ENCODE measurements around the gene OSBPL2.

Gene OSBPL2

GRCh38 chr20:62301773-62302340, 63.5 kb downstream of the OSBPL2 start:
- TF ChIP-seq USF1 (IDR thresholded peaks at IDR 0.05) = no peak
- TF ChIP-seq RAD21 (IDR thresholded peaks at IDR 0.05; ENCODE audit: low read depth) = peak; percentile 56; the same call in 1 of the 2 replicates
- peak; percentile 72 for TF ChIP-seq CEBPB (IDR thresholded peaks at IDR 0.05)

- no peak for TF ChIP-seq REST (IDR thresholded peaks at IDR 0.05; ENCODE audit: low read depth)
- peak; percentile 15; the same call in 1 of the 2 replicates for TF ChIP-seq CREB1 (IDR thresholded peaks at IDR 0.05; ENCODE audit: low read depth)
- 0 out of 2 replicates have a peak, but pooled peaks have one; percentile 7 for TF ChIP-seq USF1 (IDR thresholded peaks at IDR 0.05)
- TF ChIP-seq NFIC (IDR thresholded peaks at IDR 0.05) = peak; percentile 30; the same call in 1 of the 2 replicates
- no peak for TF ChIP-seq CEBPB (IDR thresholded peaks at IDR 0.05)
- TF ChIP-seq TAF1 (IDR thresholded peaks at IDR 0.05; ENCODE audit: low read depth) = peak; percentile 84
- TF ChIP-seq RAD21 (IDR thresholded peaks at IDR 0.05; ENCODE audit: low read depth) = peak; percentile 60
- TF ChIP-seq TEAD4 (IDR thresholded peaks at IDR 0.05) = no peak
- peak; percentile 61; the same call in 1 of the 2 replicates for TF ChIP-seq TCF12 (IDR thresholded peaks at IDR 0.05; ENCODE audit: low read depth)
- 0 out of 2 replicates have a peak, but pooled peaks have one; percentile 38 for TF ChIP-seq FOXM1 (IDR thresholded peaks at IDR 0.05; ENCODE audit: borderline replicate concordance, low read depth)
- TF ChIP-seq ZBTB7A (IDR thresholded peaks at IDR 0.05; ENCODE audit: low read depth) = peak; percentile 99
- TF ChIP-seq EGR1 (IDR thresholded peaks at IDR 0.05) = peak; percentile 99
- no peak for TF ChIP-seq EP300 (IDR thresholded peaks at IDR 0.05; ENCODE audit: borderline replicate concordance)
- no peak for TF ChIP-seq YY1 (IDR thresholded peaks at IDR 0.05; ENCODE audit: low read depth)
- TF ChIP-seq MAX (IDR thresholded peaks at IDR 0.05) = peak; percentile 32; the same call in 1 of the 2 replicates
These were observed 64.2 kb downstream of the OSBPL2 start, which contains the start of gene ADRM1 for GRCh38 chr20:62302341-62303061. TSS of gene ADRM1 (plus strand) at chr20:62302997. CDS start at chr20:62303569, 572 bp downstream.

- TF ChIP-seq EGR1 (IDR thresholded peaks at IDR 0.05) (no peak), TCF12 (IDR thresholded peaks at IDR 0.05; ENCODE audit: low read depth) (no peak), TAF1 (IDR thresholded peaks at IDR 0.05; ENCODE audit: low read depth) (no peak), NFIC (IDR thresholded peaks at IDR 0.05) (no peak), RAD21 (IDR thresholded peaks at IDR 0.05; ENCODE audit: low read depth) (no peak), CREB1 (IDR thresholded peaks at IDR 0.05; ENCODE audit: low read depth) (no peak), REST (IDR thresholded peaks at IDR 0.05; ENCODE audit: low read depth) (no peak)
These were observed 64.7 kb downstream of the OSBPL2 start for GRCh38 chr20:62303062-62303339.

GRCh38 chr20:62303340-62304226, 65.3 kb downstream of the OSBPL2 start:
- TF ChIP-seq FOXM1 (IDR thresholded peaks at IDR 0.05; ENCODE audit: borderline replicate concordance, low read depth) (no peak), TCF12 (IDR thresholded peaks at IDR 0.05; ENCODE audit: low read depth) (peak; percentile 22; the same call in 1 of the 2 replicates), TEAD4 (IDR thresholded peaks at IDR 0.05) (no peak), MAX (IDR thresholded peaks at IDR 0.05) (0 out of 2 replicates have a peak, but pooled peaks have one; percentile 4)

- TF ChIP-seq CEBPB (IDR thresholded peaks at IDR 0.05) = no peak
- TF ChIP-seq EP300 (IDR thresholded peaks at IDR 0.05; ENCODE audit: borderline replicate concordance) = peak; percentile 12; the same call in 1 of the 2 replicates
- TF ChIP-seq ZBTB7A (IDR thresholded peaks at IDR 0.05; ENCODE audit: low read depth) = 0 out of 2 replicates have a peak, but pooled peaks have one; percentile 8
- 0 out of 2 replicates have a peak, but pooled peaks have one; percentile 6 for TF ChIP-seq TCF12 (IDR thresholded peaks at IDR 0.05; ENCODE audit: low read depth)
These were observed 66.2 kb downstream of the OSBPL2 start for GRCh38 chr20:62304331-62305148.

Data from Ishikawa (cell line).